B cell (primary cell): ENCODE results near the gene PRKN. TPM values are rescaled to one million over a fixed set of nuclear protein-coding genes. Genes with fewer than 3 reads are reported as not detected.

Experiments used
- ATAC-seq: fragments of 200-7000 bp; cut with Tn5 transposase; one replicate; pipeline ENCODE4 v1.10.0; 2021; ENCODE audit warnings: low read depth, mild to moderate bottlenecking, moderate number of reproducible peaks, moderate library complexity
- CTCF ChIA-PET: fragments of 350-600 bp; sonication (Branson Sonifier 250); formaldehyde crosslinking; loops from one replicate; lab custom pipeline; 2021; ENCODE audit warnings: antibody characterized with exemption, inconsistent platforms; lab: Charles Lee
- POLR2A ChIA-PET: fragments of 350-600 bp; sonication (Branson Sonifier 250); formaldehyde crosslinking; loops from one replicate; lab custom pipeline; 2021; ENCODE audit warnings: antibody characterized with exemption; lab: Charles Lee
- DNase-seq: peaks from one replicate; pipeline ENCODE4 v3.0.0; 2013
- H2AFZ ChIP-seq: 2 replicates; pipeline ENCODE4 v1.6.1; 2012; ENCODE audit warnings: mild to moderate bottlenecking, low read depth, low read length; ENCODE audit not compliant: insufficient read depth, poor library complexity, severe bottlenecking
- H3K27ac ChIP-seq, 2 donors: 1 replicate in 1 of 2; 2 replicates in 1 of 2; pipeline ENCODE4 v1.5.1; 2012 to 2013; ENCODE audit warnings: low read length in 2 of 2, mild to moderate bottlenecking in 2 of 2, moderate library complexity in 1 of 2
- H3K27me3 ChIP-seq, 4 experiments: fragments of 200-600 bp in 1 of 4; sonication (generic) in 1 of 4; replicated peaks in 1 of 4; 1 replicate in 2 of 4; 2 replicates in 2 of 4; pipeline versions ENCODE4 v1.6.1 to v1.7.0; 2013 to 2016; ENCODE audit warnings: low read length in 3 of 4, mild to moderate bottlenecking in 2 of 4, mixed read lengths in 1 of 4, moderate library complexity in 1 of 4; ENCODE audit not compliant: insufficient read depth in 4 of 4, control insufficient read depth in 3 of 4; ENCODE audit errors: control extremely low read depth in 1 of 4
- H3K36me3 ChIP-seq, 2 experiments: replicated peaks in 1 of 2; 1 replicate in 1 of 2; 2 replicates in 1 of 2; pipeline versions ENCODE4 v1.6.1 to v1.7.1; 2013; ENCODE audit warnings: low read length in 1 of 2; ENCODE audit not compliant: insufficient read depth in 2 of 2, control insufficient read depth in 1 of 2; ENCODE audit errors: control extremely low read depth in 1 of 2, extremely low read depth in 1 of 2
- H3K4me1 ChIP-seq, 2 donors: fragments of 200-600 bp in 1 of 2; sonication (generic) in 1 of 2; 1 replicate in 1 of 2; 2 replicates in 1 of 2; pipeline versions ENCODE4 v1.5.1 to v1.6.1; 2013 to 2017; ENCODE audit warnings: low read length in 2 of 2; ENCODE audit not compliant: control insufficient read depth in 2 of 2, insufficient read depth in 2 of 2
- H3K4me2 ChIP-seq: replicated peaks from 2 replicates; pipeline ENCODE3; 2012; ENCODE audit warnings: mild to moderate bottlenecking, low read depth, low read length; ENCODE audit not compliant: poor library complexity, severe bottlenecking
- H3K4me3 ChIP-seq, 5 experiments: fragments of 200-600 bp in 1 of 5; sonication (generic) in 1 of 5; 1 replicate in 3 of 5; 2 replicates in 2 of 5; pipeline versions ENCODE4 v1.5.1 to v1.7.0; 2011 to 2016; ENCODE audit warnings: low read length in 4 of 5, mild to moderate bottlenecking in 4 of 5, low read depth in 2 of 5, control low read depth in 1 of 5, moderate library complexity in 1 of 5; ENCODE audit not compliant: insufficient read depth in 1 of 5; ENCODE audit errors: control extremely low read depth in 1 of 5, extremely low read depth in 1 of 5
- H3K79me2 ChIP-seq: fragments of 200-600 bp; sonication (generic); one replicate; pipeline ENCODE4 v1.6.0; 2016; ENCODE audit warnings: low read length; ENCODE audit not compliant: control insufficient read depth, insufficient read depth
- H3K9ac ChIP-seq: fragments of 200-600 bp; sonication (generic); 2 replicates; pipeline ENCODE4 v1.6.1; 2017; ENCODE audit warnings: mild to moderate bottlenecking, low read length, moderate library complexity
- H3K9me3 ChIP-seq, 3 donors: one replicate each; pipeline versions ENCODE4 v1.6.1 to v1.7.1; 2013; ENCODE audit warnings: low read length in 2 of 3; ENCODE audit not compliant: control insufficient read depth in 2 of 3, insufficient read depth in 1 of 3; ENCODE audit errors: control extremely low read depth in 1 of 3
- H4K20me1 ChIP-seq: 2 replicates; pipeline ENCODE4 v1.6.0; 2012; ENCODE audit warnings: mild to moderate bottlenecking, low read length; ENCODE audit not compliant: insufficient read depth, control insufficient read depth, poor library complexity, severe bottlenecking
- H3K27ac Mint-ChIP-seq: one replicate; pipeline ENCODE4 v1.8.0; 2021; ENCODE audit warnings: mixed read lengths
- H3K27me3 Mint-ChIP-seq: one replicate; pipeline ENCODE4 v1.8.0; 2021; ENCODE audit warnings: mixed read lengths
- H3K4me1 Mint-ChIP-seq: one replicate; pipeline ENCODE4 v1.8.0; 2021; ENCODE audit warnings: mixed read lengths
- H3K4me3 Mint-ChIP-seq: one replicate; pipeline ENCODE4 v1.8.0; 2021; ENCODE audit warnings: mixed read lengths
- H3K9me3 Mint-ChIP-seq: one replicate; pipeline ENCODE4 v1.8.0; 2022; ENCODE audit warnings: mixed read lengths; ENCODE audit not compliant: insufficient read depth
- CTCF ChIP-seq: fragments of 200-600 bp; IDR thresholded peaks from one replicate; pipeline ENCODE4 v1.8.0; 2022; ENCODE audit warnings: antibody characterized with exemption, mild to moderate bottlenecking
- EZH2 ChIP-seq: IDR thresholded peaks from 2 replicates; pipeline ENCODE4 v1.6.1; 2012; ENCODE audit warnings: borderline replicate concordance, low read depth, mild to moderate bottlenecking, moderate library complexity, low read length; ENCODE audit not compliant: insufficient read depth, poor library complexity, severe bottlenecking
- WGBS: methylation state at CpG from one replicate; pipeline ENCODE4 v1.1.5; 2013; ENCODE audit warnings: missing lambda C conversion rate; ENCODE audit not compliant: insufficient coverage; 5-methylcytosine and 5-hydroxymethylcytosine counted together
- intact Hi-C: fragments of 100-400 bp; cut with micrococcal nuclease; formaldehyde crosslinking; loops from one replicate; pipeline ENCODE4 v1.10.0; 2022
- polyA plus RNA-seq: library from polyadenylated mRNA; depleted of rRNA; stranded (reverse); fragments of >200 nt; gene quantifications from 2 replicates; pipeline ENCODE4 v1.2.3, GENCODE V29; 2012
- total RNA-seq, 2 donors: library from RNA; stranded (reverse); fragments of 120-200 nt in 1 of 2; gene quantifications; 1 replicate in 1 of 2; 2 replicates in 1 of 2; pipeline versions ENCODE4 v1.2.3 to v1.2.4, GENCODE V29; 2013 to 2022

Gene PRKN
- total and polyA plus RNA-seq, 2 donors (not counting 1 experiment from before 2014, with no cell fraction given) = 1.6 to 6.2 TPM

- Histone ChIP-seq H3K27ac (no peak overlapping the region), H2AFZ (no peak overlapping the region), H4K20me1 (no peaks in the 10 kb centered on the region), H3K79me2 (no peaks in the 10 kb centered on the region), H3K9ac (no peak overlapping the region), H3K4me2 (no peak overlapping the region), H3K4me3 (no peak overlapping the region), H3K27me3 (no peaks in the 10 kb centered on the region), H3K4me1 (no peaks in the 10 kb centered on the region), H3K9me3 (peaks cover 0 to 19% (median 0%) of the 10 kb centered on the region in 3 donors), H3K36me3 (no peaks in the 10 kb centered on the region)
- Mint-ChIP-seq H3K9me3 (peaks cover 6% of the 10 kb centered on the region), H3K4me3 (no peak overlapping the region), H3K27ac (no peak overlapping the region), H3K27me3 (no peaks in the 10 kb centered on the region), H3K4me1 (no peaks in the 10 kb centered on the region)
- no peak for DNase-seq
- no peak for TF ChIP-seq CTCF
- TF ChIP-seq EZH2 = no peak
- WGBS = 61% methylated on average over 4 of the region's 4 CpGs
- intact Hi-C loops = no loop called here
- no peak for ATAC-seq
- ChIA-PET CTCF (no interaction called here), POLR2A (no interaction called here)
These were observed 1220.2 kb downstream of the PRKN start for GRCh38 chr6:161507375-161507774.

GRCh38 chr6:161503570-161503969 is 1224.0 kb downstream of the PRKN start:
- 73% methylated on average over 2 of the region's 4 CpGs for WGBS
- intact Hi-C loops = no loop called here
- no peaks in the 10 kb centered on the region for H3K36me3 ChIP-seq
- peaks cover 5% of the 10 kb centered on the region for H3K9me3 Mint-ChIP-seq
- H3K27me3 Mint-ChIP-seq = no peaks in the 10 kb centered on the region
- H3K27ac ChIP-seq = no peak overlapping the region
- CTCF ChIA-PET = no interaction called here
- no peak overlapping the region for H3K4me3 Mint-ChIP-seq
- H3K27me3 ChIP-seq = no peaks in the 10 kb centered on the region
- no peaks in the 10 kb centered on the region for H3K4me1 ChIP-seq
- no peaks in the 10 kb centered on the region for H4K20me1 ChIP-seq
- no peak for ATAC-seq
- POLR2A ChIA-PET = no interaction called here
- H3K9ac ChIP-seq = no peak overlapping the region
- H3K4me1 Mint-ChIP-seq = no peaks in the 10 kb centered on the region
- no peak overlapping the region for H3K27ac Mint-ChIP-seq
- no peak overlapping the region for H2AFZ ChIP-seq
- H3K9me3 ChIP-seq = peaks cover 0 to 12% (median 0%) of the 10 kb centered on the region in 3 donors
- no peak overlapping the region for H3K4me2 ChIP-seq
- no peaks in the 10 kb centered on the region for H3K79me2 ChIP-seq
- TF ChIP-seq EZH2 (no peak), CTCF (no peak)
- no peak overlapping the region for H3K4me3 ChIP-seq
- DNase-seq = no peak
